ENCODE results near the gene HIC1. TPM values are rescaled to one million over a fixed set of nuclear protein-coding genes. Genes with fewer than 3 reads are reported as not detected.
A peak's percentile ranks its signal among the peaks of the same experiment; 100 is the strongest.

Gene HIC1
- polyA plus RNA-seq, 1 of the 3 experiments (the other 2 are of a cell fraction): 6.4 TPM

DNA sequence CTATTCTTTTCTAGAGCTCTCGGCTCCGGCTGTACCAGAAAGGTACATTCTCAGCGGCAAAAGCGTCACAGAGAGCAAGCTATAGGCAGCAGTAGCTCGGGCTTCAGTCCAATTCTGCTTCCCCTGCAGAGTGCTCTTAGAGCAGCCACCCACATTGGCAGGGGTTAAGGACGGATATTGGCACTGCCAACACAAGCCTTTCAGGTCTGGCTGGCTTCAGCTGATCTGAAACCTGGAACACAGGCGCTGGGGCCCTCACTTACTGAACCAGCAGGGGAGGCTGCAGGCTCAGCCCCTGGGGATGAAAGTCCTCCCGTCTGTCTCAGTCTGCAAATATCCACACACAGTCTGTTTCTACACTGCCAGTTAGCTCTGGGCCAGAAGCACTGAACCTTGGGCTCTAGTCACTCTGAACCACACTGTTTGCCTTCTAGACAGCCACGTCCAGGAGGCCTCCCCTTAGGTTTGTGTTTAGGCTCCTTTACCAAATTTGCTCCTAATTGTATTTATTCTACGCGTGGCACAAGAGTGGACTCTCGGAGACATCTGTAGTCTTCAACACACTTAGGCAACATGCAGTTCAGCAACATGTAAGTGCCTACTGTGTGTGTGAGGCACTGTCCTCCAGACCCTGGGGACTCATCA lies 40.1 kb downstream of the HIC1 start:
- Histone ChIP-seq H3K36me3 (replicated peaks in 1 of 2; ENCODE audit: control insufficient read depth in 1 of 2, insufficient read depth in 2 of 2, low read length in 1 of 2) (no peaks in the 10 kb centered on the region), H3K9me3 (no peaks in the 10 kb centered on the region), H3K27ac (ENCODE audit: low read depth in 2 of 2, low read length in 1 of 2) (peak overlapping the region in 1 of 2 experiments; percentile 29; a peak in 1 of 4 replicates), H2AFZ (ENCODE audit: low read depth) (no peak overlapping the region), H3F3A (replicated peaks; ENCODE audit: insufficient read depth) (peaks cover 16% of the 10 kb centered on the region), H3K9me2 (no peaks in the 10 kb centered on the region), H3K4me3 (ENCODE audit: low read depth in 2 of 2, low read length in 1 of 2) (no peak overlapping the region), H3K4me2 (no peak overlapping the region), H3K9ac (no peak overlapping the region), H3K79me2 (ENCODE audit: insufficient read depth) (peaks cover 6% of the 10 kb centered on the region; the same call in 1 of the 2 replicates), H3K27me3 (ENCODE audit: insufficient read depth) (no peaks in the 10 kb centered on the region), H4K20me1 (ENCODE audit: insufficient read depth) (no peaks in the 10 kb centered on the region), H3K4me1 (ENCODE audit: control insufficient read depth in 1 of 2, insufficient read depth in 2 of 2, low read depth in 1 of 2, low read length in 1 of 2) (peaks cover 13 to 19% of the 10 kb centered on the region in 2 experiments; a peak in 3 of 4 replicates)
- ChIA-PET POLR2A (no interaction called here), CTCF (interaction anchor here (0.6 to 5.2 kb wide), 18 partner anchors 9 to 149 kb away, joined by 3 to 35 read pairs (median 4); partner anchors contain the start of gene HIC1)
- 87% methylated on average over 12 of the region's 12 CpGs for WGBS (ENCODE audit: low lambda C conversion rate)
- TF ChIP-seq SIN3A (IDR thresholded peaks at IDR 0.05; ENCODE audit: borderline replicate concordance, low read depth, low read length): no peak
- peak; percentile 72 for TF ChIP-seq RAD21 (IDR thresholded peaks at IDR 0.05; ENCODE audit: low read length)
- TF ChIP-seq SMC3 (IDR thresholded peaks at IDR 0.05; ENCODE audit: low read depth, low read length): peak; percentile 78
- peak; percentile 55 for TF ChIP-seq CTCF (IDR thresholded peaks at IDR 0.05)
- DNase-seq: peak; percentile 37

GRCh38 chr17:2095536-2095910 lies 40.6 kb downstream of the HIC1 start:
- no peaks in the 10 kb centered on the region for H3K9me2 ChIP-seq
- 90% methylated on average over 7 of the region's 10 CpGs for WGBS (ENCODE audit: low lambda C conversion rate)
- H3K4me3 ChIP-seq (ENCODE audit: low read depth in 2 of 2, low read length in 1 of 2): no peak overlapping the region
- no peaks in the 10 kb centered on the region for H4K20me1 ChIP-seq (ENCODE audit: insufficient read depth)
- H3K27me3 ChIP-seq (ENCODE audit: insufficient read depth): no peaks in the 10 kb centered on the region
- CTCF ChIA-PET: interaction anchor here (0.6 to 5.2 kb wide), 11 partner anchors 9 to 149 kb away, joined by 3 to 35 read pairs (median 4); partner anchors contain the start of gene HIC1
- peaks cover 3% of the 10 kb centered on the region; the same call in 1 of the 2 replicates for H3K79me2 ChIP-seq (ENCODE audit: insufficient read depth)
- TF ChIP-seq, protein P1, sequence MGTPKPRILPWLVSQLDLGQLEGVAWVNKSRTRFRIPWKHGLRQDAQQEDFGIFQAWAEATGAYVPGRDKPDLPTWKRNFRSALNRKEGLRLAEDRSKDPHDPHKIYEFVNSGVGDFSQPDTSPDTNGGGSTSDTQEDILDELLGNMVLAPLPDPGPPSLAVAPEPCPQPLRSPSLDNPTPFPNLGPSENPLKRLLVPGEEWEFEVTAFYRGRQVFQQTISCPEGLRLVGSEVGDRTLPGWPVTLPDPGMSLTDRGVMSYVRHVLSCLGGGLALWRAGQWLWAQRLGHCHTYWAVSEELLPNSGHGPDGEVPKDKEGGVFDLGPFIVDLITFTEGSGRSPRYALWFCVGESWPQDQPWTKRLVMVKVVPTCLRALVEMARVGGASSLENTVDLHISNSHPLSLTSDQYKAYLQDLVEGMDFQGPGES (IDR thresholded peaks at IDR 0.05; ENCODE audit: low read depth, low read length): no peak
- TF ChIP-seq JUND (IDR thresholded peaks at IDR 0.05) (no peak), MEF2A (IDR thresholded peaks at IDR 0.05; ENCODE audit: borderline replicate concordance, low read depth) (no peak), NFIC (IDR thresholded peaks at IDR 0.05; ENCODE audit: borderline replicate concordance) (no peak), RFX5 (IDR thresholded peaks at IDR 0.05; ENCODE audit: low read length) (no peak), MAX (IDR thresholded peaks at IDR 0.05; ENCODE audit: low read depth) (no peak), MXI1 (IDR thresholded peaks at IDR 0.05; ENCODE audit: low read depth, low read length) (no peak), USF2 (IDR thresholded peaks at IDR 0.05; ENCODE audit: borderline replicate concordance, low read depth, low read length) (no peak), SMC3 (IDR thresholded peaks at IDR 0.05; ENCODE audit: low read depth, low read length) (no peak), ELF1 (IDR thresholded peaks at IDR 0.05) (no peak), FOSL2 (IDR thresholded peaks at IDR 0.05; ENCODE audit: borderline replicate concordance, low read depth) (no peak), YY1 (IDR thresholded peaks at IDR 0.05; ENCODE audit: low read depth) (no peak)
- no peaks in the 10 kb centered on the region for H3K9me3 ChIP-seq
- H2AFZ ChIP-seq (ENCODE audit: low read depth): no peak overlapping the region
- H3K36me3 ChIP-seq (replicated peaks in 1 of 2; ENCODE audit: control insufficient read depth in 1 of 2, insufficient read depth in 2 of 2, low read length in 1 of 2): no peaks in the 10 kb centered on the region
- peaks cover 10 to 15% of the 10 kb centered on the region in 2 experiments; a peak in 3 of 4 replicates for H3K4me1 ChIP-seq (ENCODE audit: control insufficient read depth in 1 of 2, insufficient read depth in 2 of 2, low read depth in 1 of 2, low read length in 1 of 2)
- POLR2A ChIA-PET: no interaction called here
- DNase-seq: no peak
- H3F3A ChIP-seq (replicated peaks; ENCODE audit: insufficient read depth): peaks cover 16% of the 10 kb centered on the region
- H3K9ac ChIP-seq: no peak overlapping the region
- peak overlapping the region in 1 of 2 experiments; percentile 29; a peak in 1 of 4 replicates for H3K27ac ChIP-seq (ENCODE audit: low read depth in 2 of 2, low read length in 1 of 2)
- no peak overlapping the region for H3K4me2 ChIP-seq

Data from SK-N-SH (cell line).